Panc1 (cell line): ENCODE measurements around the gene TNS2. TPM values are rescaled to one million over a fixed set of nuclear protein-coding genes. Genes with fewer than 3 reads are reported as not detected.

Experiments used
- ATAC-seq: fragments of 200-7000 bp; cut with Tn5 transposase; 2 replicates; pipeline ENCODE4 v1.9.1; 2020; ENCODE audit warnings: mild to moderate bottlenecking, moderate library complexity
- BruUV-seq: library from RNA; stranded (reverse); fragments of 400-500 nt; replicated peaks from 2 replicates; lab custom pipeline; 2021; lab: Mats Ljungman, UMichigan
- CTCF ChIA-PET: fragments of 300-600 bp; sonication (Branson Sonifier 250); formaldehyde crosslinking; loops from one replicate; lab custom pipeline; 2022; ENCODE audit warnings: antibody characterized with exemption; lab: Charles Lee
- POLR2A ChIA-PET: fragments of 300-600 bp; sonication (Branson Sonifier 250); formaldehyde crosslinking; loops from one replicate; lab custom pipeline; 2022; ENCODE audit warnings: antibody characterized with exemption; lab: Charles Lee
- DNase-seq: peaks from one replicate; pipeline ENCODE4 v3.0.0-alpha.2; 2010; ENCODE audit warnings: low read depth, low spot score
- H3K27ac ChIP-seq: 2 replicates; pipeline ENCODE4 v1.5.1; 2011; ENCODE audit warnings: mild to moderate bottlenecking, low read length, inconsistent platforms
- H3K27me3 ChIP-seq: fragments of 200-500 bp; sonication (Bioruptor generic); 2 replicates; pipeline ENCODE4 v1.6.0; 2014; ENCODE audit warnings: low read length, inconsistent platforms; ENCODE audit not compliant: control insufficient read depth, insufficient read depth
- H3K36me3 ChIP-seq: fragments of 200-500 bp; sonication (Bioruptor generic); 2 replicates; pipeline ENCODE4 v1.5.1; 2014; ENCODE audit warnings: inconsistent platforms, mild to moderate bottlenecking, low read length, moderate library complexity; ENCODE audit not compliant: control insufficient read depth, insufficient read depth
- H3K4me1 ChIP-seq: 2 replicates; pipeline ENCODE4 v1.5.1; 2011; ENCODE audit warnings: inconsistent platforms, mild to moderate bottlenecking, low read length, moderate library complexity; ENCODE audit not compliant: control insufficient read depth, insufficient read depth
- H3K4me3 ChIP-seq, 2 experiments: 2 replicates each; pipeline ENCODE4 v1.5.1; 2011 to 2012; ENCODE audit warnings: low read depth in 2 of 2, low read length in 2 of 2, mild to moderate bottlenecking in 2 of 2, inconsistent platforms in 1 of 2, moderate library complexity in 1 of 2
- H3K9me3 ChIP-seq: fragments of 200-500 bp; sonication (Bioruptor generic); 2 replicates; pipeline ENCODE4 v1.5.1; 2014; ENCODE audit warnings: low read depth, mild to moderate bottlenecking, inconsistent platforms, low read length, moderate library complexity; ENCODE audit not compliant: control insufficient read depth, insufficient read depth
- CTCF ChIP-seq: fragments of 450-650 bp; IDR thresholded peaks from 2 replicates; pipeline ENCODE4 v1.5.1; 2017; ENCODE audit warnings: mild to moderate bottlenecking
- POLR2AphosphoS5 ChIP-seq: IDR thresholded peaks from 2 replicates; pipeline ENCODE4 v1.6.1; 2012; ENCODE audit warnings: mild to moderate bottlenecking, low read depth, low read length, moderate library complexity
- REST ChIP-seq, 2 experiments: IDR thresholded peaks; 2 replicates each; pipeline ENCODE4 v1.6.1; 2011 to 2012; ENCODE audit warnings: low read depth in 2 of 2, control low read depth in 1 of 2, low read length in 1 of 2, mild to moderate bottlenecking in 1 of 2, moderate library complexity in 1 of 2; ENCODE audit not compliant: insufficient read depth in 1 of 2
- SIN3A ChIP-seq: IDR thresholded peaks from 2 replicates; pipeline ENCODE4 v1.6.1; 2012; ENCODE audit warnings: low read depth, mild to moderate bottlenecking, low read length, moderate library complexity, borderline replicate concordance; ENCODE audit not compliant: insufficient read depth
- TCF7L2 ChIP-seq: IDR thresholded peaks from 2 replicates; pipeline ENCODE4 v1.6.1; 2011; ENCODE audit warnings: mild to moderate bottlenecking, low read depth, low read length, inconsistent platforms
- in situ Hi-C: cut with HindIII; loops from 2 replicates; pipeline ENCODE4 v1.10.0; 2016; ENCODE audit warnings: low sequenced_read_pairs, low pct_unique_long_range_greater_than_20kb
- intact Hi-C: fragments of 100-400 bp; cut with micrococcal nuclease; formaldehyde crosslinking; loops from one replicate; pipeline ENCODE4 v1.10.0; 2022; ENCODE audit not compliant: unreplicated experiment
- total RNA-seq: library from RNA; stranded (reverse); gene quantifications from one replicate; pipeline ENCODE4 v1.2.1, GENCODE V29; 2021; ENCODE audit not compliant: unreplicated experiment

TNS2 gene
- total RNA-seq, 1 experiment from 2014 or later = 48.1 TPM

- intact Hi-C loops (no loop called here), in situ Hi-C loops (no loop called here)
- no peak for DNase-seq
- 0 out of 2 replicates have a peak overlapping the region, but pooled peaks have one; percentile 35 for H3K27ac ChIP-seq
- POLR2A ChIA-PET = interaction anchor here (0.6 kb wide), 2 partner anchors 9 to 36 kb away, joined by 8 to 11 read pairs; no protein-coding TSS in a partner anchor
- peaks cover 28% of the 10 kb centered on the region for H3K4me1 ChIP-seq
- BruUV-seq = no TSS peak
- no peak for ATAC-seq
- TF ChIP-seq REST (IDR thresholded peaks at IDR 0.05; ENCODE audit: insufficient read depth in 1 of 2, low read depth in 2 of 2, low read length in 1 of 2) = no peak
- H3K9me3 ChIP-seq = no peaks in the 10 kb centered on the region
- CTCF ChIA-PET = no interaction called here
- no peak overlapping the region for H3K4me3 ChIP-seq
- peaks cover 31% of the 10 kb centered on the region for H3K36me3 ChIP-seq
- H3K27me3 ChIP-seq = no peaks in the 10 kb centered on the region
Observed at GRCh38 chr12:53011889-53012288, 38.0 kb upstream of the TNS2 start.

DNA sequence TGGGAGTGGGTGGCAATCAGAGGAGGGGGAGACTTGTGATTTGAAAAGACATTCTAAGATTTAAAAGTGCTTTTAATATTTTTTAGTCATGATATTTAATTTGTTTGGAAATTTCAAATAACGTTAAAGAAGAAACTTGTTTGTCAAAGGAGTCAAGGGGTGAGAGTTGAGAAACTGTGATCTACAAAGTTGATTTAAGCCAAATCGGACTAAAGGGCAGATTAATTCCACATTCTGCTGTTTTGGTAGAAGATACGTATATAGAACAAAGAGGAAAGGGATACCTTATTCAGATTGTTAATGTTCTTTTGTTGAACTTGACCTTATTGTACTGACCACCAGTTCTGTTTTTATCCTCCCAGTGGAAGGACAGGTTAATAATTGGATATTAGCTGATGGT lies 36.9 kb upstream of the TNS2 start:
- DNase-seq = no peak
- ChIA-PET POLR2A (interaction anchor here (0.6 kb wide), 1 partner anchor 13 kb away, joined by 3 read pairs; no protein-coding TSS in a partner anchor), CTCF (interaction anchor here (0.7 kb wide), 1 partner anchor 830 kb away, joined by 4 read pairs; no protein-coding TSS in a partner anchor)
- H3K9me3 ChIP-seq = no peaks in the 10 kb centered on the region
- H3K27ac ChIP-seq = no peak overlapping the region
- H3K4me3 ChIP-seq = no peak overlapping the region
- in situ Hi-C loops = no loop called here
- ATAC-seq = no peak
- H3K4me1 ChIP-seq = peaks cover 27% of the 10 kb centered on the region
- H3K36me3 ChIP-seq = peaks cover 27% of the 10 kb centered on the region
- BruUV-seq = no TSS peak
- no peak for TF ChIP-seq TCF7L2
- TF ChIP-seq REST (IDR thresholded peaks at IDR 0.05; ENCODE audit: insufficient read depth in 1 of 2, low read depth in 2 of 2, low read length in 1 of 2) = no peak
- no peak for TF ChIP-seq SIN3A
- no peak for TF ChIP-seq POLR2AphosphoS5
- TF ChIP-seq CTCF = no peak
- intact Hi-C loops = no loop called here
- H3K27me3 ChIP-seq = no peaks in the 10 kb centered on the region
